NCI-H2171 treated with DMSO at 0.1 percent for 48 hours (cell line): ENCODE data around the gene NFIX.
A peak's percentile ranks its signal among the peaks of the same experiment; 100 is the strongest.

Experiments used
- DNase-seq: peaks from one replicate; lab custom pipeline; 2025; lab: John Stamatoyannopoulos, UW

Gene NFIX

DNA sequence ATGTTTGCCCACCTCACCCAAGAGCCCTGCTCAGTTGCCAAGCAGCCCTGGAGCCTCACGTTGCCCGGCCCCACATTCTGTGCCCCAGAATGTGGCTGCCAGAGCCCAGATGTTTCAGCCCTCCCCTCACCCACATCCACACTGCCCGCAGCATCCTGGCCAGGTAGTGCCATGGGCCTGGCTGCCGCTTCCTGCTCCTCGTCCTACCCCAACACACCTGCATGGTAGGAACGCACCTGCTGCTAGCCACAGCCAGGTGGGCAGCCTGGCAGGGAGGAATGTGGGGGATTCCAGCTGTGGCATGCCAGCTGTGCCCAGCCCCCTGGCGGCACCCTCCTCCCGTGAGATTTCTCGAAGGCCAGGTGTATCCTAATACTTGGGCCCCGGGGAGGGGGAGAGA is 7.5 kb upstream of the NFIX start:
- peak; percentile 15 for DNase-seq

DNA sequence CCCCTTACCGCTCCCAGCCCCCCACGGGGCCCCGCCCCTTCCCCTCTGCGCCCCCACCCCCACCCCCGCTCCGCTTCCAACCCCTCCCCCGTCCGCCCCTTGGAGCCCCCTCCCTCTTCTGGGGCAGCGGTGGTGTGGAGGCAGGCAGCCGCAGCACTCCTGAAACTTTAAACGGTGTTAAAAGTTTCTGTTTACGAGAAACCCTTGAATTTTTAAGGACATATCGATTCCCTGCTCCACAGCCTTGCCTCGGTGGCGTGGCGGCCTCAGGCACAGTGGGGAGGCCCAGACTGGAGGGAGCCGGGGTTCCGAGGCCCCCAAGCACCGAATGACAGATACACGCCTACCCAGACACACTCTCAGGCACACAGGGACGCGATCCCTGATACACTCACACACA is 4.8 kb upstream of the NFIX start:
- DNase-seq, result no peak

DNA sequence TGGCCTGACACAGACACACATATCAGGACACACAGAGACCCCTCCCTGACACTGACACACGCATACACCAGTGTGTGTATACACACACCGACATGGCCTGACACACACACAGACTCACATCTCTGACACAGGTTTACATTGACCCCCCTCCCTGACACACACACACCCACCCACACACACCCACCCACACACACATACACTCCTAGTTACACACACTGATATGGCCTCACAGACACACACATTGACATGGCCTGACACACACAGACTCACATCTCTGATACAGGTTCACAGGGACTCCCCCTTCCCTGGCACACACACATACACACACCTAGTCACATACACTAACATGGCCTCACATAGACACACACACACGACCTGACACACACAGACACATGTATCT is 4.4 kb upstream of the NFIX start:
- no peak for DNase-seq

DNA sequence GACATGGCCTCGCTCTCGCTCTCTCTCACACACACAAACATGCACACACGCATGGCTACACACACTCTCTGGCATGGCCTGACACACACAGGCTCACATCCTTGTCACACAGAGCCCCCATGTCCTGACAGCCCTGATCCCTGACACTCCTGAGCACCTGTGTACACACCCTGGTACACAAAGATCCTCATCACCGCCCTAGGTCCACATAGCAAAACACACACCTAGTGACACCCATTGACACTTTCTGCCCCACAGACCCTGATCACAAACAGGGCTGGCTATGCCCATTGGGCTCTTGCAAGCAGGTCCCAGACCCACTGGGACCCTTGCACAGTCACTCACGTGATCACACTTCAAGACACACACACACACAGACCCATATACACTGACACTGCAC is 4.0 kb upstream of the NFIX start:
- no peak for DNase-seq

DNA sequence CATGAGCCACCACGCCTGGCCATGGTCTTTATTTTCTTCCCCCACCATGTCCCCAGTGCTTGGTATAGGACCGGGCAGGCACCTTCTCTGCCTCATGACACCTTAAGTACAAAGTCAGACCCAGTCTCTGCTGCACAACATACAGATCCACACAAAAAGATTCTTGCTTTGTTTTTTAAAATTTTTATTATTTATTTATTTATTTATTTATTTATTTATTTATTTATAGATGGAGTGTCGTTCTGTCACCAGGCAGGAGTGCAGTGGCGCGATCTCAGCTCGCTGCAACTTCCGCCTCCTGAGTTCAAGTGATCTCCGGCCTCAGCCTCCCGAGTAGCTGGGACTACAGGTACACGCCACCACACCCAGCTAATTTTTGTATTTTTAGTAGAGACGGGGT is 2.5 kb upstream of the NFIX start:
- no peak for DNase-seq

DNA sequence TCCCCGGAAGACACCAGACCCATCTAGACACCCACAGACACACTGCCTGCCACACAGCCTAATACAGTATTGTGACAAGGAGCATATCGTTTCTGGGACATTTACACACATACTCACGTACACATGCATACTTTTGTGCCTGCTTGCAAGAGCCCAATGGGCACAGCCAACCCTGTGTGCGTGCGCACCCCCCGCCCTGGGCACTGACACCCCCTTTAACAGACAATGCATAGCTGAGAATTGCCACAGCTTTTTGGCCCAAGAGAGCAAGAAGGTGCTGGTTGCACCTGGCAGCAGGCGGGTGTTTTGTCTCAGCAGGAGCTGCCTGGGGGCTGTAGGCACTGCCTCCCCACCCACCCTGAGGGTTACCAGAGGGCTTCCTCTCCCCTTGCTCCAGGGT is 1.7 kb upstream of the NFIX start:
- DNase-seq, result no peak

DNA sequence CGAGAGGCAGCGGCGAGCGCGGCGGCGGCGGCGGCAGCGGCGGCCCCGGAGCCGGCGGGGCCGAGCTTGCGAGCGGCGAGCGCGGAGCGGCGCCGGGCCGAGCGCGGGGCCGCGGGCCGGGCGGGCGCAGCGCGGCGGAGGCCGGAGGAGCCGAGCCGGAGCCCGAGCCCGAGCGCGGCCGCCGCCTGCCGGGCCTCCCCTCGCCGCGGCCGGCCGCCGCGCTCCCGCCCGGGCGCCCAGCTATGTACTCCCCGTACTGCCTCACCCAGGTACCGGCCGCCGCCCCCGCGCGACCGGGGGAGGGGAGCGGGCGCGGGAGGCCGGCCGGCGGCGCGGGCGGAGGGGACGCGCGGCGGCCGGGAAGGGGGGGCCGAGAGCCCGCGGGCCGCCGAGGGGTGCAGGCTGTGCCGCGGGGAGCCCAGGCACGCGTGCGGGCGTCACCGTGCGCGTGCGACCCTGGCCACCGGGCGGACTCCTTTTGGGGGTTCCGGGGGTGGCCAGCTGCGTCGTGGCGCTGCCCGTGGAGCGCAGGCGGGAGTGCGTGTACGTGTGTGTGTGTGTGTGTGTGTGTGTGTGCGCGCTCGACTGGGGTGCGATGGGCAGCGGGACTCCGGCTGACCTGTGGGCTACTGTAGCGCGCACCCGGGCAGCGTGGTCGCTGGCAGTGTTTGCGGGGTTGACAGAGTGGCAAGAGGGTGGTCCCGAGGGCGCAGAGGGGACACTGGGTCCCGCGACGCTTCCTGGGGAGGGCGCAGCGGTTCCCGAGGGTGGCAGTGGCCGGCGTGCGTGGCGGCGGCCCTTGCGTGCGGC is 526 bp downstream of the NFIX start:
- no peak for DNase-seq

DNA sequence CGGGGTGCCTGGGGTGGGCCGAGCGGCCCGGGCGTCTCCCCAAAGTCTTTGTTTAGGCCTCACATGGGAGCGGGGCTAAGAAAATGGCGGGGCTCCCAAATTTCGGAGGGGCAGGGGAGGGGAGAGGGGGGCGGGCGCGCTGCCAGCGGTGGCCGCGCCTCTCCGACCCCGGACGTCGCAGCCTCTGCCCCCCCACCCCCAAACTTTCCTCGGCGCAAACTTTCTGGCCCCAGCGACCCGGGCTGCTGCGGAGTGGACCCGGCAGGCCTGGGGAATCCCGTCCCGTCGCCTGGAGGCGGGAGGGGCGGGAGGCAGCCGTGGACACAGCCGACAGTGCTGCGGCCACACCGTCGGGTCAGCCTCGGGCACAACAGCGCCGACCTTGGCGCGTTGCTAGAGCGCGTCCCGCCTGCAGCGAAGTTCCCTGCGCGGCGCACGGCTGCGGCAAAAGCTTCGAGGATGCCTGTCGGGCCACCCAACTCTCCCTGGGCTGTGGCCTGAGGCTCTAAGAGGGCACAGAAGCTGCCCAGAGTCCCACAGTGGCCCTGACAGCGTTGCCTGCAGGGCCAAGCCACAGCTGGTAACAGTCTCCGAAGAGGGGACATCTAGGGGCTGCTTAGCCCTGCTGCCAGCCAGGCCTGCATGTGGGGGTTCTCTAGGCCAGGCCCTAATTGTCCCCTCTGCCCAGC is 1.3 kb downstream of the NFIX start:
- no peak for DNase-seq

DNA sequence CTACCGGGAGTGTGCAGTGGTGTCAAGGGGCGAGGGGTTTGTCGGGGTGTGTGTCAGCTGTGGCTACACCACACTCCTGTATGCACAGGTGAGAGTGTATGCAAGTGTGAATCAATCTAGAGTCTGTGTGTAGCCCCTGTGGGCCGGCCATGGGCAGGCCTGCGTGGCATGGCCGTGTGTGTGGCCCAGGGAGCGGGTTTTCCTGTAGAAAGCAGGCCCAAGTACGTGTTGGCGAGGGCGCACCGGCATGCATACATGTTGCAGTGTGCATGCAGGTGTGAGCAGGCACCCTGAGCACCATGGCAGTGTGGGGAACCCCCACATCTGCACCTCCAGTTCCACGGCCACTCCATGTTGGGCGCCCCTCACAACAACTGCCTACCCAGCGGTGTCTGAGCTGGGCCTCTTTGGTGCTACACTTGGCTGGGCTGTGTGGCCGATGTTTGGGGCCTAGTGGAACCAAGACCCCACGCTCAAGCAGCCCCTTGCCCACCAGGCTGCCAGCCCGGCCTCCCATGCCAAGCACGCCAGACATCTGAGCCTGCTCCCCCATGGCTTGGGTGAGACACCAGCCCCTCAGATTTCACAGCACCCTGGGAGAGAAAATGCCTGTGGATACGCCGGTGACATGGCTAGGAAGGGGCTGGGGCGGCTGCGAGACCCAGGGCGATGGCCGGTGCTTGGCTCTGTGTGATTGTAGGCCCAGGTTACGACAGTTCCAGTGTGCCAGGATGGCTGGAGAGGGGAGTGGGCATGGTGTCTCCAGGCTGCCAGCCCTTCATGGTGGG is 2.1 kb downstream of the NFIX start:
- DNase-seq, result no peak

DNA sequence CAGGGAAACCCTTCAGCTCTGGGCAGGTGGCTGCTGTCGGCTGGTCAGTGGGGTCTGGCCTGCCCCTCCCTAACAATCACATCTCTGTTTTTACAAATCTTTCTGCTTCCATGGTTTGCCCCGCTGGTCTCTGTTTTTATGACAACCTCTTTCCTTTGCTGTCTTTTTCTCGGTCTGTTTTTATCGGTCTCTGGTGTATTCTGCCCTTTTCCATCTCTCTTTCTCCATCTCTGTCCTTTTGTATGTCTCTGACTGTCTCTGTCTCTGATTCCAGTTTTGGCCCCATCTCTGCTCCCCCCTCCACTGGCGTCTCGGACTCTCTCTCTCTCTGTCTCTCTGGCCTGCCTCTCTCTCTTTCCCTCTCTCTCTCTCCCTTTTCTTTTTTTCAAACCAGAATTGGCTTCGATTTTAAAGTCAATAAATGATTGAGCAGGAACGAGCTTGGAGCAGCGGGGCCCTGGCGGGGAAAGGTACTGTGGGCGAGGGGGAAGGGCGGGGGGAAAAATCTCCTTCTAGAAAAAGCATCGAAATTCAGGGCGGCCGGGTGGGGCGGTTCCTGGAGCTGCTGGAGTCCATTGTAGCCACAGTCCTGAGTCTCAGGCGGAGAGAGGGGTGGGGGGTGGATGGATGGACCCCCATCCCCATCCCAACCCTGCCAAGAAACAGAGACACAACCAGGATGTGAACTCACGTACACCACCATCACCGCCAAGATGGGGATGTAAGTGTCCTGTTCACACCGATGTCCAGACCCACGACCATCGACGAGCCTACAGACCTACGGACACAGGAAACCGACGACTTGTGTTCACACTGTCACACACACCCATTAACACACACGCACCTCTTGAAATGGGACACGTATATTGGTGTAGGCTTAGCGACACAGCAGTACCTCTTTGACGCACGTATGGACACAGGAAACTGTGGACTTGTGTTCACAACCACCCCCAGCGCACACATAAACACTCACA is 3.0 kb downstream of the NFIX start:
- no peak for DNase-seq

DNA sequence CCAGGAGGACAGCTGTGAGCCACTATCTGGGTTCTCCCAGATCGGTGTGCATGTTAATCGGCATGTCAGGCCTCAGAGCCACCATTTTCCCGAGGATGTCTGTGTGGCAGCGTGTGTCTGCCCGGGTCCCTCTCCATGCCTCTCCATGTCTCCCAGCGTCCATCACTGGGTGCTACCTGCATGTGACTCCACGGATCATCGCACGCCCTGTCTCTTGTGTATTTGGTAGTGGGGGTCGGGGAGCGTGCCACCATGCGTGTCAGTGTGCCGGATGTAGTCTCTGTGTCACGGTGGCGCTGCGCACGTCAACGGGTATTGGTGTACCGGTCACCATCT is 5.9 kb downstream of the NFIX start:
- no peak for DNase-seq

DNA sequence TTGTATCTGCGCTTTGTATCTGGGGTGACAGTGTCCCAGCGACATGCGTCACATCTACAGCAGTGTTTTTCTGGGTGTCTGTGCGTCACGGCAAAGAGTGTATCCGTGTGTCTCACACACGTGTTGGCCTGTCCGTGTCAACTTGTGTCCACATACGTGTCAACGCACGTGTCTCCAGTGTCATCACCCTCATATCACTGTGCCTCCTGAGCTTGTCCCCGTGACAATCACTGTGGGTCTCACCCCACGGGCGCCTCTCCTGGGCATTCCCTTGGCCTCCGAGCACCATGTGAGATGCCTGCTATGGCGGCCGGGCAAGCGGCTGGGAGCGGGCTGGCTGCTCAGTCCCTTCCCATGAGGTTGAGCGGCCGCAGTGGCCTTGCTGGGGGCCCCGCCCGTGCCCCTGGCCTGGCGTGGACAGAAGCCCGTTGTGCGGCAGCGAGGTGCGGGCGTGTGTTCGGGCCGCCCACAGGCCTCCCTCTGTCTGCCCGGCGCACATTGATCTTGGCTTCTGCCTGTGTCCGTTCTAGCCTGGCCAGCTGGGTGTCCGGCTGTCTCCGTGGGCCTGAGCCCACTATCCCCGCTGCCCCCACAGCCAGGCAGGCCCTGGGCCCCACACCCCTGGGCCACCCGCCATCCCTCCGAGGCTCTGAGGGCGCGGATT is 6.4 kb downstream of the NFIX start:
- DNase-seq, result no peak

DNA sequence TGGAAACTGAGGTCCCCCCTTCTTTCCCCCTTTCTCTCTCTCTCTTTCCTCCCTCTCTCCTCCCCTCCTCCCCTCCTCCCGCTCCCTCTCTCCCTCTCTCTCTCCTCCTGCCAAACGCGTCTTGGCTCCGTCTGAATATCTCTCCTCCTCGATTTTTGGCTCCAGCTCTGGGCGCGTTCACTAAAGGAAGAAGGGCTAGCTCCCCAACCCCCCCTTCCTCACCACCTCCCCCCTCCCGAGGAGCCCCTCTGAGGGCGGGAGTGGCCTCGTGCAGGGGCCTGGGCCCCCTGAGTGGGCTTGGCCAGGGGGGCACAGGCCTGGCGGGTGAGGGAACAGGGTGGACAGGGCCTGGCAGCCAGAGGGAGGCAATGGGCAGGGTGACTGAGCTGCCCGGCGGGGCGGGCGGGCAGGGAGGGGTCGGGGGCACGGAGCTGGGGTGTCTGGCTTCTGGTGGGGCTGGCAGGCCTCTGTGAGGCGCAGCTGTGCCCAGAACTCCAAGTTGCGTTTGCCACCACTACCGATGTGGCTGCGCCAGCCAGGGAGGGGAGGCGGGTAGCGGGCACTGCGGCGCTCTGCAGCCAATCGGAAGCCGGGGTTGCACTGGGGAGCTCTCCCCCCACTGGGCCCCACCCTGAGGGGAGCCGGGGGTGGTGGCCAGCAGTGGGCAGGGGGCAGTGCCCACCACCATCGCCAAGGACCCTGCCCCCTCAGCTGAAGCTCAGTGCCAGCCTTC is 7.1 kb downstream of the NFIX start:
- no peak for DNase-seq

DNA sequence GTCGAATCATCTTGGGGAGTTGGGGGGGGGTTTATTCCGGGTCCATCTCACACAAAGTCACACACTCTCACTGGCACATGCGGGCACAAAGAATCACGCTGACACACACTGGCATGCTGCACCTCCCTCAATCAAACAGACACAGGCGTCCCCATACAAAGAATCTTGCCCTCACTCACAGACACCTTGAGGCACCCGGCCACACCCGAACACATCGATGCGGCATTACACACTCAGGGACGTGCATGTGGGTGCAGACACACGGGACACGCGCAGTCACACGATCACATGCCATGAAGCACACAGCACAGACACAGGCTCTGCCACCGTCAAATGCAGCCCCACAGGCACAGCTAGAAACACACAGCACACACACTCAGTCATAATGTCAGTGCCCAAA is 7.8 kb downstream of the NFIX start:
- no peak for DNase-seq

DNA sequence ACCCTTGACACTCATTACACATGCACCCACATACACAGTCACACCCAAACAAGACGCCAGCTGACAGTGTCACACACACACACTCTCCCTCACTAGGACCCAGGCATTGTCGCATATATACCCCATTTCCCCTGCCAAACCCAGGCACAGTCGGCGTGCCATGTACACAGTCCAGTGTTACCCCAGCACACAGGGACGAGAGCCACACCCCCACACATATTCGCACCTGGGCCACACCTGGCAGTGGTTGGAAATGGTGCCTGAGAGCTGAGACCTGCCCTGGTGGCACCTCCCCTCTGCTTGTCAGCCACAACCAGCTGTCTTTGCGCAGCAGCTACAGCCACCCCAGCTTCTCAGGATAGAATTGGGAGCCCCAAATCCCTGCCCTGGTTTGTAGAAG is 9.0 kb downstream of the NFIX start:
- DNase-seq, result no peak

DNA sequence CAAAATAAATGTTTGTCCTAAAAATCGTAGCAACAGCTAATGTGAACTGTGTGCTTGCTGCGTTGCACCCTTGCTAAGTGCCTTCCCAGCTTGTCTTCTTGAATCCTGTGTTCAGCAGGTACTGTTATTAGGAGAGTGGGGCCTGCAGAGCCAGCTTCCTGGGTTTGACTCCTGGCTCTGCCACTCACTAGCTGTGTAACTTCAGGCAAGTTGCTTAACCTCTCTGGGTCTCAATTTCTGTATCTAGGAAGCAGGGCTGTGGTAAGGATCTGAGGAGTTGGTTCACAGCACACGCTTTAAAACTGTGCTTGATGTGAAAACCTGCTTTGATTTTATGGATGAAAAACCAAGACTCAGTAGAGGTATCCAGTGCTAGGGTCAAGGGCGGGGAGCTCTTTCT is 10.0 kb downstream of the NFIX start:
- DNase-seq, result no peak

DNA sequence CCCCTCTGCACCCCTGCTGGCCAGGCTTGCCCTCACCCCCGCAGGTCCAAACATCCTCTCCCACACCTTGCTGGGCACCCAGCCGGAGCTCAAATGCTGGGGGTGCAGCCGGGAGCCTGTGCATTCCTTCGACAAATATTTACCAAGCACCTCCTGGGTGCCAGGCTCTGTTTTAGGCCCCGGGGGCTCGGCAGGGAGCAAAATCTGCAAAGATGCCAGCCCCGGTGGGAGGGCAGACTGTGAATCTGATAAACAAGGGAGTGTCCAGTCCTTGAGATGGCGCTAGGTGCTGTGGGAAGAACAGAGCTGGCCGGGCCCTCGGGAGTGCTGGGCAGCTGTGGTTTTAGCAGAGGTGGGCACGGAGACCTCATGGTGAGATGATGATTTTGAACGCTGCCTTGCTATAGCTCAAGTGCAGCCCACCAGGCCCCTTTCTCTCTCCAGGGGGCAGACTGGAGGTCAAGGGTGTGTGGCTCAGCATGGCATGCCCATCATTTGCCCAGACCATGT is 10.6 kb downstream of the NFIX start:
- DNase-seq, result no peak

DNA sequence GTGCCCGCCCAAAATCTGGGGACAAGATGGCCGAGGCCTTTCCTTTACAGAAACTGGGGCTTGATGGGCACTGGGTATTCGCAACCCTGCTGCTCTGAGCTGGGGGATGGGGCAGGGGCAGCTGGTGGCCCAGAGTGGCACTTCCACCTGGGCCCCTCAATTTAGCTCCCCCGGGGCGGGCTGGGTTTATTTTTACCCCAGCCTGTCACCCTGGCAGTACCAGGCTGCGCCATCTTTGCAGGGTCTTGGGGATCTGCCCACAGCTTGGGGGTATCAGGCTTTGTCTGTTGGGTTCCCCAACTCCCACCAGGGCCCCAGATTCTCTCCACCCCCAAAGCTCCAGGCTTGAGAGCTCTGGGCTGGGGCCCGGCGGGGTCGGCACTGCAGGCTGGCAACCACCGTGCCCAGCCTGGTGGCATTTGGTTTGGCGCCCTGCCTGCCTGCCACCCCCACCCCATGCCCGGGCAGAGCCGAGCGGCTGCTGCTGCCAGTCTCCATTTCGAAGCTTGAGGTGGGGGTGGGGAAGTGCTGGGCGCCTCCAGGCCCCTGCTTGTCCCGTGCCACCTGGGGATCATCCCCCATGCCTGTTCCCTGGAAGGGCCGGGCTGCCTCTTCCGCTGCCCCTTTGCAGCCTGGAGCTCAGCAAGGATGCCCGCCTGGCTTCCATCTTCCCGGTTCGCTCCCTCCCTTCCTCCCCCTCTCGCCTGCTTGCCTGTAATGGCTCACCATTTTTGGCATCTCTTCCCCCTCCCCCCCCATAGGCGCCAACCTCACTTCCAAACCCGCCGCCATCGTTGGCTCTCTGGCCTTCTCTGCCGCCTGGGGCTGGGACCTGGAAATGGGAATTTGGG is 11.4 kb downstream of the NFIX start:
- DNase-seq, result no peak

DNA sequence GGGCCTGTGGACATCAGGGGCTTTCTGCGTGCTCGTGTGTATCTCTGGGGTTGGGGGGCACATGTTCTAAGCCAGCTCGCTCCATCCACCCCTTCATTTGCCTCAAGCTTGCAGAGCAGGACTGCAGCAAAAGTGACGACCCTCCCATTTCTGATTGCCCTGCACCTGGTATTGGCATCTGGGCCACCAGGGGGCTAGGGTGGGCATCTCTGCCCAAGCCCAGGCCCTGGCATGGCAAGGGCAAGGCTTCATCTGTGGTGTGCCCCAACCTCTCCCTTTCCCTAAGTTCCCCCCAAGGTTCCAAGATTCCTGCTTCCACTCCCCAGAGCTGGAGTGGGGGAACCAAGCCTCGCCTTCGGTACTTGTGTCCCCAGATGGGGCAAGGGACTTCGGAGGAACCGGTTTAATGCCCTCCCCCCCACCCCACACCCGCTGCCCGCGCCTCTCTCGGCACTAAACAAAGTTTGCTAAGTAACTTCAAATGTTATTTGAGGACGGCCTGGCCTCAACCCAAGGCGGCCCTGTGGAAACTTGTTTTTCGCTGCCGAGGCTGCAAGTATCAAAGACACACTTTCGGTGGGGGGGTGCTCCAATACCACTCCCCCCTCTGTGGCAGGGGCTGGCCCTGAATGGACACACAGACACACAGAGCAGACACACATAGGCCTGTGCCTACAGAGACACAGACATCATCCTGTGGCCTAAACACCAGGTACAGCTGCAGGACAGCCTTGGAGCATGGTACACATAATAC is 12.2 kb downstream of the NFIX start:
- DNase-seq, result no peak
